GM11168 (cell line): ENCODE results near the gene PRKAG1.

Experiments used
- in situ Hi-C: fragments of 300-500 bp; cut with MboI; formaldehyde crosslinking; loops from one replicate; pipeline ENCODE4 v1.12.0; 2022; ENCODE audit warnings: low sequenced_read_pairs; ENCODE audit not compliant: unreplicated experiment

PRKAG1 gene

DNA sequence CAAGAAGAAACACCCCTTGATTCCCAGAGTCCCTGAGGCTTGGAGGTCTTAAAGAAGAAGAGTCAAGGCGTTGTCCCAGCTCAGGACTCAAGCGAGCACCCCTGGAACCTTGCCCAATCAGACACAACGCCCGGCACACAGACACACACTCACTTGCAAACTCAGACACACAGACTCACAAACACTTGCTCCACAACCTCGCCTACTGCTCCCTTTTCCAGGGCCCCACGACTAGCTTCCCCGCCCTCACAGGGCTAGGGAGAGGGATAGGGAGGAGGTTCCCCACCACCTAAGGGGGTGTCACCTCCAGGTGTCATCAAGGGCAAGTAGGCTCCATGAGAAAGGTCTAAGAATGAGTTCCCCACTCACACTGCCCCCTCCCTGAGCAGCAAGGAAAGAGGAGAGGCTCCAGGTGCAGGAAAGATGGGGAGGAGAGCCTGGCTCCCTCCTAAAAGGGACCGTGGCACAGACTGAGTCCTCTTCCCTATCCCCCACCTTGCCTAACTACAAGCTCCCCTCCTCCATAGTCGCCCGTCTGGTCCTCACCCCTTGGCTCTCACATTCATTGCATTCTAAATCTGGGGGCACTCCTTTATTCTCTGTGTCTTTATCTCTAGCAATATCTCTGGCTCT is 47.8 kb downstream of the PRKAG1 start:
- in situ Hi-C loops: no loop called here

DNA sequence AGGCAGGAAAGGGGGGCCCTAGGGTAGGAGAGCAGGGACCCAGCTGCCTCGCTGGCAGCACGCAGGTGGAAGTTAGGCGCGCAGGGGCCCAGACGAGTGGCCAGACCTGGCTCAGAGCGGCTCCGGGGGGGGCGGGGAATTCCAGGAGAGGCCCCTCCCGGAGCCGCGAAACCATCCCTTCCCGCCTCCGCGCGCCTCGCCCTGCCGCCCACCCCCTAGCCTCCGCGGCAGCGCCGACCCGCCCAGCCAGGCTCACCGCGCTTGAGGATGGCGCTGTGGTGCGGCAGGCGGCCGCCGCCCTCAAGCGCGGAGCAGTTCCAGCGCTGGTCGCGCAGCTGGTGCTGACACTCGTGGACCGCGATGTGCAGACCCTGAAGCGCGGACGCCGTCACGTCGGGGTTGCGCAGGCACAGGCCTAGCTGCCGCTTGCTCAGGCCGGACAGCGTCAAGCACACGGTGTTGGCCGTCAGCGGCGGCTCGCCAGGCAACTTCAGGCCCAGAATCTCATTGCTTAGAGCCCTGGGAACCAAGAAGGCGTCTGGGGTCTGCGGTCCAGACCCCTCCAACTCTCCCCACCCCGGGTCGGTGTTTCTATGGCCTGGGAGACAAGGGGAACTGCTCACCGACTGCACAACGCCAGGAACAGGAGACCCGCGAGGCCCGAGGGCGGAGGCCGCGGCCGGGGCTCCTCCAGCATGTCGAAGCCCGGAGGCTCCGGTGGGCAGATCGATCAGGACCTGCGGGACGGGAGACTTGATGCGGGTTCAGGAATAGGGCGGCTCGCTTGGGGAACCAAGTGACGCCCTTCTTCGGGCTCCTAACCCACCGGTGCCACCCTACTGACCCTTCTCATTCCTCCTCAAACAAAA is 48.5 kb downstream of the PRKAG1 start:
- in situ Hi-C loops: no loop called here

DNA sequence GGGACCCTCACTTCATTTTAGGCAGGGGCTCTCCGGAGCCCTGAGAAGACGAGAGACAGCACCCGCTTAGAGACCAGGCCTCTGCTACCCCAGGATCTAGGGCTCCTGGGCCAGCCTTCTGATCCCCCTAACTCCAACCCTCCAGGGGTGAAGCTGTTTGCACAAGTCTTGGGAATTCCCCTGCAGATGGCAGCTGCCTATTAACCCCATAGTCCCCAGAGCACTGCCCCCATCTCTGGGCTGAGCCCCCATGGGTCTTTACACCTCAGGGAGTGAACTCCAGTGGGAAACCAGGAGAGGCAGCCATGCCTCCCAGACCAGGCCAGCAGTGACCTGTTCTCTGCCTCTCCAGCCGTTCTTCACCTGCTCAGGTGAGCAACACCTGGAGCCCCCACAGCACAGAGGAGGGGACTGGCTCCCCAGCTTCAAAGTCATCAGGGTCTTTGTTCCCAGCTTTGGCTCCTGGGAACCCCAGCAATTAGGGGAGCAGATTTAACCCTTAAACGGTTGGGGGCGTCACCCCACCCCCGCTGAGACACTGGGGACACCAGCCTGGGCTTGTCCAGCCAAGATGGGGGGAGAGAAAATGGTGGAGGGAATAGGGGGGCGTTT is 49.3 kb downstream of the PRKAG1 start:
- in situ Hi-C loops: no loop called here

DNA sequence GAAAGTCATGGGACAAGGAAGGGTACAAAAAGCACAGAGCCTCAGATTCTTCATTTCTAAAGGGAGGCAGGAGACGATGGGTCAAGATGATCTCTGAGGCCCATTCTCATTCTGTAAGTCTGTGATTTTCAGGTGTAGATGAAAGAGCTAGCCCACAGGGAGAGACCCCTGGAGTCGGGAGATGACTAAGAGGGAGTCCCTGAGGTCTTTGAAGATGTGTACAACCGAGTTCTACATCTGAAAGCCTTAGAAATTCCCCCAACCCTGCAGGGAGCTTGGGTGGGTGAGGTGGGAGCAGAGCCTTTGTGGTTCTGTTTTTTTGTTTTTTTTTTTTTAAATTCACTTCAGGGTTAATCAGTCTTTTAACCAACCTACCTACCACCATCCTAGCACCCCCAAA is 50.1 kb downstream of the PRKAG1 start:
- in situ Hi-C loops: no loop called here

DNA sequence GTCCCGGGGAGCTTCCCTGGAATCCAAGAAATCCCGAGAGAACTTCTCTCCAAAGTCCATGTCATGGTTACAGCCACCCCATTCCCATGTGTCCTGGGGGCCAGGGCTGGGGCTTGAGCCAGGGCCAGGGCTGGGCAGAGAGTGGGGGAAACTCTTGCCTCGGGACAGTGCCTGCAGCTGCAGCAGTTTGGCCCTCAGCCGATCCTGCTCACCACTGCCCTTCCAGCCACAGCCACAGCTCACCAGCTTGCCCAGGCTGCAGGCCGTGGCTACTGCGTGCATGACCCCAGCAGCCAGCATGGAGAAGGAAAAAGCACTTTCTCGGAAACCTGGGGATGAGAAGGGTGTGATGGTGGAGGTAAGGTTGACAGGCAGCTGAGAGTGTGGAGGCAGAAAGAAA is 50.6 kb downstream of the PRKAG1 start:
- in situ Hi-C loops: no loop called here

DNA sequence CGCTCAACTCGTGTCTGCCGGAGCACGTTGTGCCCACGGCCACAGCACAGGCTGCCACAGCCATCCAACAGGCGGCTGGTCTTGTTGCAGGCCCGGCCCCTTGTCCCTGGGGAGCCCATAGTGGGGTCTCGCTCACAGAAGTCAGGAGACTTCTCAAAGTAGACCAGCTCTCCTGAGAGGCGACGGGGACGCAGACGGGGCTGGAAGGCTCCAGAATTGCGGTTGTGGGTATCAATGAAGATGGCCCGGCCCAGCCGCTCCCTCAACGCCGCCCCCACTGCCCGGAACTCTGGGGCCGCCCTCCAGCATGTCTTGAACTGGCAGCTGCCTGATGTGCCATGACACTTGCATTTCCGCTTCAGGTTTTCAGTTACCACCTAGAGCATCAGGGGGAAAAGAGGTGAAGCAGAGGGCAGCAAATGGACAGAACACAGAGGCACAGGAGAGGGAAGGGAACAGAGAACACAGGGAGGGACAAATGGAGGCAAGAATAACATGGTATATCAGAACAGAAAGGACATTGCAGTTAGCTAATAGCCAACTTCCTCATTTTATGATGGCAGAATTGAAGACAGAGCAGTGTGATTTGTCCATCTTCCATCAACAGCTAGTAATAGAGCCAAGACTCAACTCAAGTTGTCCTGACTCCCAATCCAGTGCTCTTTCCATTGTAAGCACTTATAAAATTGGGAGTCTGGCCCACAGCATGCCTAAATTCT is 52.2 kb downstream of the PRKAG1 start:
- in situ Hi-C loops: no loop called here

DNA sequence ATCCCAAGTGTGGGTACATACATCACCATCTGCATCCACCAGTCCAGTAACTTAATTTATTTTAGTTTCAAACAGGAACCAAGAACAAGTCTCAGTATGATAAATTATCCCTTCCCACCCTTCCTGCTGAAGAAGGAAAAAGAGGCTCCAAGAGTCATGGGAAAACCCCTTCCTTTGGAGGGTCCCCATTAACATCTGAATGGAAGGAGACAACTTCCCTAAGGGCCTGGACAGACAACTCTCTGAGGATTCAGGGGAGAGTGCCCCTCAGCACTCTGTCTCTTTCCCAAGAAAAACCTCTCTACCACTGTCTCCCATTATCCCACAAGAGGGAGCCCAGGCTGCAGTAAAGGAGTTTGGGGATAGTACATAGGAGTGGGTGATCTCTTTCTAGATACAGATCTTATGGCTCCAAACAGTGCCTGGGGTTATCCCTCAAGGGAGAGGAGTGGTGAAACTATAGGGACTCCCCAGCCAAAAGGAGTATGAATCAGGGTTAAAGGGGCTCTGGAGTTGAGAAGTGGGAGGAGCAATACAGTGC is 53.2 kb downstream of the PRKAG1 start:
- in situ Hi-C loops: no loop called here

DNA sequence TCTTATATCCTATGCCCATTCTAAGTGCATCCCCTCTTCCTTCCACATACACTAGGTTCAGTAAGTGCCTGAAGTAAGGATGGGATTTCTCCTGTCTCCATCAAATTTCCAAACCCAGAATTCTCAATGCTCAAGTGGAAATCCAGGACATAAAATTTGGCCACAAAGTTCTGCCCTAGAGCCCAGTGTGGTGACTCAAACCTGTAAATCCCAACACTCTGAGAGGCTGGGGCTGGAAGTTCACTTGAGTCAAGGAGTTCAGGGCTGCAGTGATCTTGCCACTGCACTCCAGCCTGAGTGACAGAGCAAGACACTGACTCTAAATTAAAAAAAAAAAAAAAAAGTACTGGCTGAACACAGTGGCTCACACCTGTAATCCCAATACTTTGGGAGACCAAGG is 56.8 kb downstream of the PRKAG1 start:
- in situ Hi-C loops: no loop called here

DNA sequence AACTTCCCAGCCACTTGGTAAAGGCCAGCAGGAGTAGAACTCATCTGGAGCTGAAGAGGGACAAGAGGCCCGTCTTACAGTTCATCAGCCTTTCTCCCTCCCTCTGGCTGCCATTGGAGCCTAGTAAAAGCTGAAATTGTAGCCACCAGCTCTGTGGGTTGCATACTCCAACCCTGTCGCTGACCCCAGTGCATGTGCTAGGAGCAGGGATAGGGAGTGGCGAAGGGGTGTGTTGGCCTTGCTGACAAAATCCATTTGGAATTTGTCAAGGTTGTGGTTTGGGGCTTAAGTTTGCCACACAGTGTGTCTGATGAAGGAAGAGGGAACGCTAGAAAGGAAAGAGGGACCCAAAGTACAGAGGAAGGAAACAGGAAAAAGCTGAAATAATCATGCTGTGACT is 57.2 kb downstream of the PRKAG1 start:
- in situ Hi-C loops: no loop called here

DNA sequence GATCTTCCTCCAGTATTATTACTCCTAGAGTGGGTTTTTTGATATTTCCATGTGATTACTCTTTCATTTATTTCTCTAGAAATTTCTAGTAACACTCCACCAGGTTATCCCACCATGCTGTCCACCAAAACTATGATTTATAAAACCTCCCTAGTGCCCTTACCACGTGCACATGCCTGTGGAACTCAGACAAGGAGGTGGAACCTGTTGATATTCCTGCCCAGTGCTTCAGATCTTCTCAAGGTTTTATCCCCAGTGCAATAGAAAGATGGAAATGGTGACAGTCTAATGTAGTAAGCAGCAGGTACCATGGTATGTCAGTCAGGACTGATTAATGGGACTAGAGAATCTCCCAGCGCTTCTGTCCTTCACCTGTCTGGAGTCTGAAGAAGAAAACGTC is 57.7 kb downstream of the PRKAG1 start:
- in situ Hi-C loops: no loop called here

DNA sequence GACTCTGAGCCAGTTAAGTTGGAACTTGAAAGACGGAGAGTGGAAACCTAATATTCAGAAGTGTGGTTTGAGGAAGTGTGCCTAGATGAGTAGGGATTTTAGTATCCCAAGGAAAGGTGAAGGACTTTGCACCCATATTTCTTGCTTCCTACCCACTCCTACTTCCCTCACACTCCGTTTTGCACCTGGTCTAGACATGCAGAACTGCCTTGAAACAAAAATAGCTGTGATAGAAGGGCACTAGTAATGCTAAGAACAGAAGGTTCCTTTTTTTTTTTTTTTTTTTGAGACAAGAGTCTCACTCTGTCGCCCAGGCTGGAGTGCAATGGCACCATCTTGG is 60.6 kb downstream of the PRKAG1 start:
- in situ Hi-C loops: no loop called here

DNA sequence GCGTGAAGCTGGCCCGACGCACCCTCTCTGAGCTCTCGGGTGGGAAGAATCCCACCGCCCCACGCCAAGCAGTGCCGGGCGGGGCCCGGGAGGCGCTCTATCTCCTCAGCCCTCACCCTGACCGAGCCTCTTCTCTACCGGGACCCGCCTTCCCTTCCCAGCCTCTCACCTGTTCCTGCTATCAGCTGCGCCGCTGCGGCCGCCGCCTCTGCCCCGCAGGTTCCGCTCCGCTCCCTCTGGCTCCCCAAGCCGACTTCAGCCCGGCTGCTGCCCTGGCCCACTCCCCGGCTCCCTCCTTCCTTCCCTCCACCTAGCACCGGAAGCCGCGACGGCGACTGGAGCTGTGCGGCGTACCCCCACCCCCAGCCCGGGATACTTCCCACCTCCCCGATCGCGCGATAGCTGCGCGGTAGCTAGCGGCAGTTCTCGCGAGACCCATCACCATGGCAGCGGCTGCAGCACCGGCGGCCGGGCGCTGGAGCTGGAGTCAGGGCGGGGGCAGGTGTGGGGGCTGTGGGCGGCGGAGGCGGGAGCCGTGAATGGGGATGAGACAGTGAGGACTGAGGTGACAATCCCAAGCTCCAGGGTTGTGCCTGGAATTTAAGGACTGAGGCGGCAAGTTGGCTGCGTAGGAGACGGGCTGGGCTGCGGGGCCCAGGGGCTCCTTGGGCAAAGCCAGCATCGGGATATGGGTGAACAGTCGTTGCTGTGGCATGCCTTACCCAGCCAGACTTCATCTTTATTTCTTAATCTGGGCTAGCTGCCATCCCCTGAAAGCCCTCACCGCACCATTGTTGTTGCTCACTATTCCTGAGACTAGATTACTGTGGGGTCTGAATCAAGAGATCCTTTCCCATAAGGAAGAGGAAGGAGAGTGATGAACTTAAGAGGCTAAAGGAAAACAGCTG is 61.2 kb downstream of the PRKAG1 start, which contains the start of gene ARF3:
Gene ARF3 (minus strand): TSS at position 347 of the 908 bp plus-strand sequence. CDS start 16,392 bp downstream, outside the sequence.
- in situ Hi-C loops: no loop called here

DNA sequence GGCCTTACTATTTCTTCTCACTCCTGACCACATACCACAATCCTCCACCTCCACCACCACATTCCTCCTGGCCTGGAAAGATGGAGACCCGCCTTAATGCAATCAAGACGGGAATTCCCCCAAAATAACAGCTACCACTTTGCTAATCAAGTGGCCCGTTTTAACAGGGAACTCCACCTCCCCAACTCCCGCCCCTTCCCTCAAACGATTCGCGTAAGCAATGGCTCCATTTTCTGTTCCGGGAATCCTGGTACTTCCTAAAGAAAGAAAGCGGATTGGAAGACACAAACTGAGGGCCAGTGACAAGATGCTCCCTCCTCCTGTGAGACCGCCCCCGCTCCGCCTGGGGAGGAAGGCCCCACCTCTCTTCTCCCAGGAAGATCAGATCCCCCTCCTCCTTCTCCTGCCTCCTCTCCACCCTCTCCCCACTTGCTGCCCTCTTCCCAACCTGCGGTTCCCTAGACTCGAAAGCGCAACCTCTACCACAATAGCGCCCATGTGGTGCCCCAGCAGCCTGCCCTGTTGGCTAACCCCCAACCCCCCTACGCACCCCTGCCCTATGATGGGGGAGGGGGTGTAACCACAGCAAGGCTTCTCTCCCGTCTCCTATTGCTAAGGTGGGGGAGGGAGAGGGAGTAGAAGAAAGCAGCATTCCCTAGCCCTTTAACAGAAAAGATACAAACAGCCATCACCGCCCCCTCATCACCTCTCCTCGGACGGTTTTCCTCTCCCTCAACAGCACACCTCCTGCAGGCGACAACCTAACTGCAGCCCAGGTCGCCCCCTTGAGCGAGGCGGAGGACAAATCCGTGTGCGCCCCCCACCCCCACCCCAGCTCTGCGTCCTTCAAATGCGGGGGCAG is 62.1 kb downstream of the PRKAG1 start:
- in situ Hi-C loops: no loop called here

DNA sequence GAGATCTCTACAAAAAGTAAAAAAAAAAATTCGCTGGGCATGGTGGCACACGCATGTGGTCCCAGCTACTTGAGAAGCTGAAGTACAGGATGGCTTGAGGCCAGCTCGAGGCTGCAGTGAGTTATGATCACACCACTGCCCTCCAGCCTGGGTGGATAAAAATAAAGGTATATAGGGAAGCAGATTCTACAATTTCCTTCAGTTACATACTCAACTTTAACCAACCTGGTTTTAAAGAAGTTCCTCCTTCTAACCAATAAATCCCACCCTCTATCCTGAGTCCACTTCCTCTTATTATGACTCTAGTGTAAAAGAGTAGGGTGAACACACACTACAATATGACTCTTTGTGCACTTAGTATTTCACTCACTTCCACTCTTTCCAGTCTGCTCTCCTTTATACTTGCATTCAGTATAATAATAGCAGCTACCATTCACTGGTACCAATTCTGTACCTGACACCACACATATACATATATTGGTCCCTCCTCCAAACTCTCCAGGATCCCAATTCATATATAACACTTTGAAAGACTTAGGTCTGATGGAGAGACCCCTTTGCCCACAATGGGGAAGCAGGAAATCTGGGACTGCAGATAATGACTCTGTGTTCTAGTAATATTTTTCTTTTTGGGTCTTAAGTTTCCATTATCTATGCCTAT is 63.6 kb downstream of the PRKAG1 start:
- in situ Hi-C loops: no loop called here

DNA sequence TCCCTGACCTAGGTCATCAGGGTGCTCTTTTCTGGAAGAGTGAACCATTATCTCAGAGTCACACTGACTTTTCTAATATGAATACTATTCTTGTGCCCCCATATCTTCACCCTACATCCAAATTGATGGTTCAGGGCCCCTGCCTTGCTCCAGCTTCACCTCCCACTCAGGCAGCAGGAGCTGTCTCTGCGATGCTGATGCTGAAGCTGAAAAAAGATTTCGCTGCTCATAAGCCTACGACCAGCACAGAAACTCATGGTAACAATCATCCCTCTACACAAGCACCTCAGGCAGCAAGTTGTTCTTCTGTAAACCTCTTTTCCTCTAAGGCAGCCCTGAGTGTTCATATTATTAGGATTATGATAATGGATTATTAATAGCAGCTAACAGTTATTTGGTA is 64.5 kb downstream of the PRKAG1 start:
- in situ Hi-C loops: no loop called here

DNA sequence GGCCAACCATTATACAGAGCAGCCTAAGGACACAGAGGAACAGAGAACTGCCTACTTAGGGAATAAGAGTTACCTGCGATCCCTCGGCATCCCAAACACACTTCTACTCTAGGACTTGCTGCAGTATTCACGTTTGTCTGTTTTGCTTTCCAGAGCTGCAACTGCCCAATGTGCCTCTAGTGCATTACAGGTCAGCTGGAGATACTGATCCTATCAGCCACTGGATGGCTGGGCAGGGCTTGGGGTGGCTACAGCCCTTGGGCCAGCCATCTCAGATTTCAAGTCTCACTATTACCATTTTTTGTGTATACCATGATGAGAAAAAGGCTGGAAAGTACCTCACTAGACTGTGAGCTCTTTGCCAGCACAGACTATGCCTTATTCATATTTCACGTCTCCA is 65.9 kb downstream of the PRKAG1 start:
- in situ Hi-C loops: no loop called here
